AG04450 (cell line): ENCODE data around the gene ZNF711. TPM values are rescaled to one million over a fixed set of nuclear protein-coding genes. Genes with fewer than 3 reads are reported as not detected.
"Not testable (repeated sequence)": the region's sequence is repeated elsewhere in the genome, so short reads cannot be mapped to it uniquely, and the experiment has no call there.

Experiments used
- CTCF ChIA-PET: fragments of 300-600, 350-600 bp; formaldehyde crosslinking; extraction: SDS; loops from one replicate; lab custom pipeline; 2022; ENCODE audit warnings: antibody characterized with exemption, inconsistent platforms; lab: Charles Lee
- POLR2A ChIA-PET: fragments of 350-600 bp; formaldehyde crosslinking; extraction: SDS; loops from one replicate; lab custom pipeline; 2021; ENCODE audit warnings: antibody characterized with exemption, inconsistent platforms; lab: Yijun Ruan, JAX
- DNase-seq: peaks from one replicate; pipeline ENCODE4 v3.0.0-alpha.2; 2011; ENCODE audit warnings: low read depth, low spot score
- H3K27ac ChIP-seq: one replicate; pipeline ENCODE4 v1.5.1; 2012; ENCODE audit warnings: low read depth, low read length, control low read depth
- H3K27me3 ChIP-seq: one replicate; pipeline ENCODE4 v1.6.0; 2012; ENCODE audit warnings: low read length; ENCODE audit not compliant: control insufficient read depth, insufficient read depth
- H3K4me3 ChIP-seq: 2 replicates; pipeline ENCODE4 v1.5.1; 2011; ENCODE audit warnings: mild to moderate bottlenecking, low read depth, low read length, control low read depth
- H3K9me3 ChIP-seq: 2 replicates; pipeline ENCODE4 v1.5.1; 2012; ENCODE audit warnings: low read length; ENCODE audit not compliant: control insufficient read depth, insufficient read depth
- CTCF ChIP-seq: IDR thresholded peaks from 2 replicates; pipeline ENCODE4 v1.5.1; 2011; ENCODE audit warnings: low read depth, low read length, control low read depth, inconsistent platforms
- polyA plus RNA-seq: library from polyadenylated mRNA; depleted of rRNA; stranded (reverse); fragments of >200 nt; gene quantifications from 2 replicates; pipeline ENCODE4 v1.2.3, GENCODE V29; 2011; rRNA removed

Gene ZNF711
- polyA plus RNA-seq, 1 experiment: 9.3 TPM

GRCh38 chrX:85288992-85289723 lies 45.4 kb downstream of the ZNF711 start:
- no peak for DNase-seq
- POLR2A ChIA-PET: no interaction called here
- TF ChIP-seq CTCF: no peak
- Histone ChIP-seq H3K27me3 (no peaks in the 10 kb centered on the region), H3K9me3 (no peaks in the 10 kb centered on the region), H3K27ac (no peak overlapping the region), H3K4me3 (no peak overlapping the region)
- CTCF ChIA-PET: no interaction called here

- no peaks in the 10 kb centered on the region for H3K27me3 ChIP-seq
- H3K27ac ChIP-seq: no peak overlapping the region
- no peaks in the 10 kb centered on the region for H3K9me3 ChIP-seq
- DNase-seq: no peak
- ChIA-PET POLR2A (no interaction called here), CTCF (no interaction called here)
- H3K4me3 ChIP-seq: no peak overlapping the region
- no peak for TF ChIP-seq CTCF
Measured at GRCh38 chrX:85303544-85303943, 59.8 kb downstream of the ZNF711 start.

GRCh38 chrX:85309717-85310116 lies 65.9 kb downstream of the ZNF711 start:
- no peak for DNase-seq
- Histone ChIP-seq H3K27me3 (no peaks in the 10 kb centered on the region), H3K4me3 (no peak overlapping the region), H3K27ac (no peak overlapping the region), H3K9me3 (no peaks in the 10 kb centered on the region)
- CTCF ChIA-PET: interaction anchor here (1.2 kb wide), 1 partner anchor 198 kb away, joined by 3 read pairs; no protein-coding TSS in a partner anchor
- POLR2A ChIA-PET: no interaction called here
- no peak for TF ChIP-seq CTCF

GRCh38 chrX:85311348-85311747 lies 67.6 kb downstream of the ZNF711 start:
- CTCF ChIA-PET: not testable (repeated sequence)

More at GRCh38 chrX:85311348-85311747, 67.6 kb downstream of the ZNF711 start:
- H3K4me3 ChIP-seq, H3K27ac ChIP-seq, DNase-seq, H3K27me3 ChIP-seq, H3K9me3 ChIP-seq, POLR2A ChIA-PET: not testable (repeated sequence)

Other genes with a start within 250 kb of the ZNF711 start
- 6.0 and 6.5 TPM in 2 replicates for gene APOOL, start 240.1 kb upstream of the ZNF711 start, polyA plus RNA-seq
- gene SATL1, start 212 bp upstream of the ZNF711 start, polyA plus RNA-seq: not detected in 2 replicates
- gene POF1B, start 135.7 kb downstream of the ZNF711 start, polyA plus RNA-seq: not detected in 2 replicates